HL-60 (cell line): ENCODE data around the gene LGALS7B.

Source experiments
- GABPA ChIP-seq: IDR thresholded peaks from 2 replicates; pipeline ENCODE4 v1.6.1; 2012; ENCODE audit warnings: low read depth
- SPI1 ChIP-seq: IDR thresholded peaks from 2 replicates; pipeline ENCODE4 v1.6.1; 2012; ENCODE audit warnings: low read depth, mild to moderate bottlenecking, borderline replicate concordance
- TF ChIP-seq, protein P1 (sequence below): IDR thresholded peaks from one replicate; pipeline ENCODE4 v1.5.1; 2011; ENCODE audit warnings: low read length, control low read depth, inconsistent platforms; ENCODE audit not compliant: insufficient read depth
- TF ChIP-seq, protein P2 (sequence below): IDR thresholded peaks from 2 replicates; pipeline ENCODE4 v1.6.1; 2012; ENCODE audit warnings: low read depth; ENCODE audit not compliant: insufficient replicate concordance

- TF ChIP-seq, protein P1, sequence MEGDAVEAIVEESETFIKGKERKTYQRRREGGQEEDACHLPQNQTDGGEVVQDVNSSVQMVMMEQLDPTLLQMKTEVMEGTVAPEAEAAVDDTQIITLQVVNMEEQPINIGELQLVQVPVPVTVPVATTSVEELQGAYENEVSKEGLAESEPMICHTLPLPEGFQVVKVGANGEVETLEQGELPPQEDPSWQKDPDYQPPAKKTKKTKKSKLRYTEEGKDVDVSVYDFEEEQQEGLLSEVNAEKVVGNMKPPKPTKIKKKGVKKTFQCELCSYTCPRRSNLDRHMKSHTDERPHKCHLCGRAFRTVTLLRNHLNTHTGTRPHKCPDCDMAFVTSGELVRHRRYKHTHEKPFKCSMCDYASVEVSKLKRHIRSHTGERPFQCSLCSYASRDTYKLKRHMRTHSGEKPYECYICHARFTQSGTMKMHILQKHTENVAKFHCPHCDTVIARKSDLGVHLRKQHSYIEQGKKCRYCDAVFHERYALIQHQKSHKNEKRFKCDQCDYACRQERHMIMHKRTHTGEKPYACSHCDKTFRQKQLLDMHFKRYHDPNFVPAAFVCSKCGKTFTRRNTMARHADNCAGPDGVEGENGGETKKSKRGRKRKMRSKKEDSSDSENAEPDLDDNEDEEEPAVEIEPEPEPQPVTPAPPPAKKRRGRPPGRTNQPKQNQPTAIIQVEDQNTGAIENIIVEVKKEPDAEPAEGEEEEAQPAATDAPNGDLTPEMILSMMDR, result no peak
- TF ChIP-seq SPI1, result no peak
- TF ChIP-seq, protein P2, sequence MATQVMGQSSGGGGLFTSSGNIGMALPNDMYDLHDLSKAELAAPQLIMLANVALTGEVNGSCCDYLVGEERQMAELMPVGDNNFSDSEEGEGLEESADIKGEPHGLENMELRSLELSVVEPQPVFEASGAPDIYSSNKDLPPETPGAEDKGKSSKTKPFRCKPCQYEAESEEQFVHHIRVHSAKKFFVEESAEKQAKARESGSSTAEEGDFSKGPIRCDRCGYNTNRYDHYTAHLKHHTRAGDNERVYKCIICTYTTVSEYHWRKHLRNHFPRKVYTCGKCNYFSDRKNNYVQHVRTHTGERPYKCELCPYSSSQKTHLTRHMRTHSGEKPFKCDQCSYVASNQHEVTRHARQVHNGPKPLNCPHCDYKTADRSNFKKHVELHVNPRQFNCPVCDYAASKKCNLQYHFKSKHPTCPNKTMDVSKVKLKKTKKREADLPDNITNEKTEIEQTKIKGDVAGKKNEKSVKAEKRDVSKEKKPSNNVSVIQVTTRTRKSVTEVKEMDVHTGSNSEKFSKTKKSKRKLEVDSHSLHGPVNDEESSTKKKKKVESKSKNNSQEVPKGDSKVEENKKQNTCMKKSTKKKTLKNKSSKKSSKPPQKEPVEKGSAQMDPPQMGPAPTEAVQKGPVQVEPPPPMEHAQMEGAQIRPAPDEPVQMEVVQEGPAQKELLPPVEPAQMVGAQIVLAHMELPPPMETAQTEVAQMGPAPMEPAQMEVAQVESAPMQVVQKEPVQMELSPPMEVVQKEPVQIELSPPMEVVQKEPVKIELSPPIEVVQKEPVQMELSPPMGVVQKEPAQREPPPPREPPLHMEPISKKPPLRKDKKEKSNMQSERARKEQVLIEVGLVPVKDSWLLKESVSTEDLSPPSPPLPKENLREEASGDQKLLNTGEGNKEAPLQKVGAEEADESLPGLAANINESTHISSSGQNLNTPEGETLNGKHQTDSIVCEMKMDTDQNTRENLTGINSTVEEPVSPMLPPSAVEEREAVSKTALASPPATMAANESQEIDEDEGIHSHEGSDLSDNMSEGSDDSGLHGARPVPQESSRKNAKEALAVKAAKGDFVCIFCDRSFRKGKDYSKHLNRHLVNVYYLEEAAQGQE, result no peak
- TF ChIP-seq GABPA, result no peak
Observed at GRCh38 chr19:38836983-38837626, 48.1 kb downstream of the LGALS7B start.
